ENCODE measurements around the gene SLC25A12. TPM values are rescaled to one million over a fixed set of nuclear protein-coding genes. Genes with fewer than 3 reads are reported as not detected.
"Not testable (repeated sequence)": the region's sequence is repeated elsewhere in the genome, so short reads cannot be mapped to it uniquely, and the experiment has no call there.

The SLC25A12 gene
- total and polyA plus RNA-seq, 2 donors (not counting 3 experiments of a cell fraction or from before 2014, with no cell fraction given): 13.6 to 17.1 TPM

DNA sequence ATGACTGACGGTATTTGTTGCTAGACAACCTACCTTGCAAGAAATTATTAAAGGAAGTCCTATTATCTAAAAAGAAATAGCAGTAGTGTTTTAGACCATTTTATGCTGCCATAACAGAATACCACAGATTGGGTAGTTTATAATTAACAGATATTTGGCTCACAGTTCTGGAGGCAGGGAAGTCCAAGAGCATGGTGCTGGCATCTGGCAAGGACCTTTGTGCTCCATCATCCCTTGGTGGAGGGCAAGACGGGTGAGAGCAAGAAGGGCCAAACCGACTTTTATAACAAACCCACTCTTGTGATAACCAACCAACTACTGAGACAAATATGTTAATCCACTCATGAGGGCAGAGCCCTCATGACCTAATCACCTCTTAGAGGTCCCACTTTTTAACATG is 115.5 kb downstream of the SLC25A12 start:
- H3K36me3 ChIP-seq (ENCODE audit: control insufficient read depth in 2 of 2, extremely low read depth in 1 of 2, insufficient read depth in 2 of 2, low read length in 2 of 2): no peaks in the 10 kb centered on the region
- H3K27me3 ChIP-seq (ENCODE audit: control insufficient read depth in 2 of 2, insufficient read depth in 2 of 2, low read length in 2 of 2): no peaks in the 10 kb centered on the region
- no peak overlapping the region for H3K9ac ChIP-seq (replicated peaks; ENCODE audit: extremely low read depth, insufficient read depth, low read length)
- ChIA-PET CTCF (no interaction called here), POLR2A (no interaction called here)
- H3K27ac ChIP-seq (ENCODE audit: insufficient read depth, low read depth, low read length): no peak overlapping the region
- no peak overlapping the region for H3K4me3 ChIP-seq (replicated peaks in 1 of 3; ENCODE audit: insufficient read depth in 1 of 3, low read depth in 1 of 3, low read length in 3 of 3)
- intact Hi-C loops (cut with micrococcal nuclease): no loop called here
- H2AFZ ChIP-seq (ENCODE audit: low read depth, low read length): no peak overlapping the region
- H4K20me1 ChIP-seq (replicated peaks; ENCODE audit: control insufficient read depth, extremely low read depth, insufficient read depth, low read length): no peaks in the 10 kb centered on the region
- no peak for FAIRE-seq
- H3K9me1 ChIP-seq (replicated peaks; ENCODE audit: control insufficient read depth, extremely low read depth, insufficient read depth, low read length): no peaks in the 10 kb centered on the region
- no peak for TF ChIP-seq FOS (IDR thresholded peaks at IDR 0.05; ENCODE audit: borderline replicate concordance, insufficient read depth, low read length)
- no peak for TF ChIP-seq JUN (IDR thresholded peaks at IDR 0.05; ENCODE audit: borderline replicate concordance, insufficient read depth, insufficient read length, low read depth)
- no TSS peak for BruUV-seq (replicated peaks)
- H3K9me3 ChIP-seq (replicated peaks; ENCODE audit: control insufficient read depth, insufficient read depth, low read length): no peaks in the 10 kb centered on the region
- dilution Hi-C loops (cut with MboI; ENCODE audit: extremely low pct_ligation_motif_present, low sequenced_read_pairs): no loop called here
- no peaks in the 10 kb centered on the region for H3K4me1 ChIP-seq (ENCODE audit: control insufficient read depth, extremely low read depth, insufficient read depth, low read length)
- H3K79me2 ChIP-seq (ENCODE audit: control insufficient read depth, insufficient read depth, low read length): no peaks in the 10 kb centered on the region
- H3K4me2 ChIP-seq (ENCODE audit: insufficient read depth, low read length): no peak overlapping the region
- DNase-seq (ENCODE audit: low read depth, low spot score): no peak

DNA sequence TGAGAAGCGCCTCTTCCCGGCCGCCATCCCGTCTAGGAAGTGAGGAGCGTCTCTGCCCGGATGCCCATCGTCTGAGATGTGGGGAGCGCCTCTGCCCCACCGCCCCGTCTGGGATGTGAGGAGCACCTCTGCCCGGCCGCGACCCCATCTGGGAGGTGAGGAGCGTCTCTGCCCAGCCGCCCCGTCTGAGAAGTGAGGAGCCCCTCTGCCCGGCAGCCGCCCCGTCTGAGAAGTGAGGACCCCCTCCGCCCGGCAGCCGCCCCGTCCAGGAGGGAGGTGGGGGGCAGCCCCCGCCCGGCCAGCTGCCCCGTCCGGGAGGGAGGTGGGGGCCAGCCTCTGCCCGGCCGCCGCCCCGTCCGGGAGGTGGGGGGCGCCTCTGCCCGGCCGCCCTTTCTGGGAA is 119.5 kb downstream of the SLC25A12 start:
- POLR2A ChIA-PET; H3K4me2 ChIP-seq (ENCODE audit: insufficient read depth, low read length); dilution Hi-C loops (cut with MboI; ENCODE audit: extremely low pct_ligation_motif_present, low sequenced_read_pairs); H3K9me1 ChIP-seq (replicated peaks; ENCODE audit: control insufficient read depth, extremely low read depth, insufficient read depth, low read length); H2AFZ ChIP-seq (ENCODE audit: low read depth, low read length); H3K27me3 ChIP-seq (ENCODE audit: control insufficient read depth in 2 of 2, insufficient read depth in 2 of 2, low read length in 2 of 2); DNase-seq (ENCODE audit: low read depth, low spot score); intact Hi-C loops (cut with micrococcal nuclease); H3K9ac ChIP-seq (replicated peaks; ENCODE audit: extremely low read depth, insufficient read depth, low read length); H3K4me3 ChIP-seq (replicated peaks in 1 of 3; ENCODE audit: insufficient read depth in 1 of 3, low read depth in 1 of 3, low read length in 3 of 3); H4K20me1 ChIP-seq (replicated peaks; ENCODE audit: control insufficient read depth, extremely low read depth, insufficient read depth, low read length); H3K9me3 ChIP-seq (replicated peaks; ENCODE audit: control insufficient read depth, insufficient read depth, low read length); BruUV-seq (replicated peaks); H3K36me3 ChIP-seq (ENCODE audit: control insufficient read depth in 2 of 2, extremely low read depth in 1 of 2, insufficient read depth in 2 of 2, low read length in 2 of 2); FAIRE-seq; H3K79me2 ChIP-seq (ENCODE audit: control insufficient read depth, insufficient read depth, low read length); H3K27ac ChIP-seq (ENCODE audit: insufficient read depth, low read depth, low read length); H3K4me1 ChIP-seq (ENCODE audit: control insufficient read depth, extremely low read depth, insufficient read depth, low read length): not testable (repeated sequence)
- CTCF ChIA-PET: interaction anchor here (1.0 kb wide), 1 partner anchor 24 kb away, joined by 3 read pairs; no protein-coding TSS in a partner anchor
